HG03571 (cell line): ENCODE results near the gene SORBS2.

Source experiments
- ATAC-seq: cut with Tn5 transposase; IDR thresholded peaks from one replicate; pipeline ENCODE4 v1.9.1; 2021; ENCODE audit not compliant: unreplicated experiment

Gene SORBS2

DNA sequence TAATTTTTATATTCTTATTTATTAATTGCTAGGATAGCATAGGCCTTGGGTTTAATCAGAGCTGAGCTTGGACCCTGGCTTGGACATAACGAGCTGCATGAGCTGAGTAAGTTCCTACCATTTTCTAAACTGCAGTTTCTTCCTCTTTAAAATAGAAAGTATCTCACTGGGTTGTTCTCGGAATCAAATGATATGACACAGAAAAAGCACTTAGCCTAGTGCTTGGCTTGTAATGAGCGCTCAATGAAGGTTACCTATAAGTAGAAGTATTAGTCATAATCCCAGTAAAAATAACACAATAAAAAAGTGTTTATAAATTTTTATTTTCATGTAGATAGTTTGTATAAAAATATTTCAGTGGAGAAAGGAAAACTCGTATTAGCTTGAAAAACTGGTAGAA, 163.4 kb downstream of the SORBS2 start:
- no peak for ATAC-seq

GRCh38 chr4:185645403-185645802, 166.6 kb downstream of the SORBS2 start:
- ATAC-seq = no peak

- ATAC-seq = no peak
These were observed 167.6 kb downstream of the SORBS2 start for GRCh38 chr4:185644408-185644807.

- no peak for ATAC-seq
These were observed 169.1 kb downstream of the SORBS2 start for GRCh38 chr4:185642907-185643306.

DNA sequence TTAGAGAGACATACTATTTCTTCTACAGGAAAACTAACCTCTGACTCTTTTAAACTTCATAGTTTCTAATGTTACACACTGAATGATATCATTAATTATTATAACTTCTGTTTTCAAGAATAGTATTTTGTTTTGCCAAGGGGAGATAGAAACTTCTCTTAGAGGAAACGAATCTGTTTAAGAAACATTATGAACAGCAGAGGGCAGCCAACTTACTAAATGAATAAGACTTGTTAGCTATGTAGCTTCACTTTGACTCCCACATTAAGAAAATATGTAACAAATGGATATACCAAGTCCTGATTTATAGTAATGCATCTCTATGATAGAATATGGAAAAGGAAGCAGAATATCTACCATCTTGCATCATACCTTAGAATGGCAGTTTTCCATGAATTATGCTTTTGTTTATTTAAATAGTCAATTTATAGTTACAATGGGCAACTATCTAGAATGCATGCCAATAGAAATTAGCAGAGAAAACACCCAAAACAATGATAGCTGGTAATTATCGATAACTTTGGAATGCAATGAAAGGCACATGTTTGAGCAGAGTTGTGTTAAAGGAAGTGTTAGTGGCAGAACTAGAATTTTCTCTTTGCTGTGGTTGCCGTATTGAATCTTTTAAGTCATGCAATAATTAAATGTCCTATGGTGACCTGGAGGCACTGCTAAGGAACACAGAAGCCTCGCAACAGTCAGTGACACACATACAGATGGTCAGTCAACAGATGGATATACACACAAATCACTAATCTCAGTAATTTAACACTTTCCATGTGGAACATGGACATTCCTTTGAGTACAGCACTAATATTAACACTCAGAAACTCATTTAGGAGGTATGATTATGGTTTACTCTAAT, 171.0 kb downstream of the SORBS2 start:
- ATAC-seq = no peak

GRCh38 chr4:185638548-185639301, 173.3 kb downstream of the SORBS2 start:
- no peak for ATAC-seq

GRCh38 chr4:185638093-185638492, 173.9 kb downstream of the SORBS2 start:
- ATAC-seq = no peak

DNA sequence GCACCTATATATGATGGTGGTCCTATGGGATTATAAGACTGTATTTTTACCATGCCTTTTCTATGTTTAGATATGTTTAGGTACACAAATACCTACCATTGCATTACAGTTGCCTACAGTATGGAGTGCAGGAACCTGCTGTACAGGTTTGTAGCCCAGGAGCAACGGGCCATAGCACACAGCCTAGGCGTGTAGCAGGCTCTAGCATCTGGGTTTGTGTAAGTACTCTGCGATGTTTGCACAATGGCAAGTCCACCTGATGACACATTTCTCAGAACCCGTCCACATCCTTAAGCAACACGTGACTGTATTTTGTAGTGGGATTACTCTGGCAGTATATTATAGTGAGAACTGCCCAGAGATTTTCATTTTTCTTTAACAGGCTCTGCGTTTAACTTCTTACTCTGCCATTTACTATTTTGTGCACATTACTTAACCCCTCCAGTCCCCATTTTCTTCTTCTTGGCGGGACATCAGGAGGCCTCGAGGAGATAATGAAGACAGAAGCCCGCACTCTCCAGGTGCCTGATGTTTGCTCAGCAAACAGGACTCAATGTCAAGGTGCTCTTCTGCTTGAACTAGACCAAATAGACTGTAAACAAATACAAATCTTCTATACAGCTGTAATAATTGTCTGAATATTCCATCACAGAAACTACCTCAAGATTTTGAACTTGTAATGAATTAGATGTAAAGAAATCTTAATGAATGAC, 174.7 kb downstream of the SORBS2 start:
- no peak for ATAC-seq

- no peak for ATAC-seq
These were observed 177.8 kb downstream of the SORBS2 start for GRCh38 chr4:185634066-185634652.

- ATAC-seq = no peak
These were observed 185.2 kb downstream of the SORBS2 start for GRCh38 chr4:185626798-185627197.

- no peak for ATAC-seq
These were observed 186.5 kb downstream of the SORBS2 start for GRCh38 chr4:185625503-185625902.

DNA sequence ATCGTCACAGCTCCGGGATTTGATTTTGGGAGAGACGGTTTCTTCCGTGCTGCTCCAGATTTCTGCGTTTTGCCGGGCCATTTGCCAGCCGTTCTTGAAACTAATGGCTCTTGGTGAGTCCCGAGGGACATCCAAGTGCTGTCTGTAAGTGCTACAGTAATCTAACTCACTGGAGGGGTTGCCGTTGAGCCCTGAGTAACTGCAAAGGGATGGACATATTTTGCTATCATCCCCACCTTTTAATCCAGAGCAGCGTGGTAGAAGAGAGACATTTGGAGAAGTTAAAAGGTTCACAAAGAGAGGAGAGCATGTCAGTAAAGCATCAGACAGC, 187.8 kb downstream of the SORBS2 start:
- no peak for ATAC-seq

DNA sequence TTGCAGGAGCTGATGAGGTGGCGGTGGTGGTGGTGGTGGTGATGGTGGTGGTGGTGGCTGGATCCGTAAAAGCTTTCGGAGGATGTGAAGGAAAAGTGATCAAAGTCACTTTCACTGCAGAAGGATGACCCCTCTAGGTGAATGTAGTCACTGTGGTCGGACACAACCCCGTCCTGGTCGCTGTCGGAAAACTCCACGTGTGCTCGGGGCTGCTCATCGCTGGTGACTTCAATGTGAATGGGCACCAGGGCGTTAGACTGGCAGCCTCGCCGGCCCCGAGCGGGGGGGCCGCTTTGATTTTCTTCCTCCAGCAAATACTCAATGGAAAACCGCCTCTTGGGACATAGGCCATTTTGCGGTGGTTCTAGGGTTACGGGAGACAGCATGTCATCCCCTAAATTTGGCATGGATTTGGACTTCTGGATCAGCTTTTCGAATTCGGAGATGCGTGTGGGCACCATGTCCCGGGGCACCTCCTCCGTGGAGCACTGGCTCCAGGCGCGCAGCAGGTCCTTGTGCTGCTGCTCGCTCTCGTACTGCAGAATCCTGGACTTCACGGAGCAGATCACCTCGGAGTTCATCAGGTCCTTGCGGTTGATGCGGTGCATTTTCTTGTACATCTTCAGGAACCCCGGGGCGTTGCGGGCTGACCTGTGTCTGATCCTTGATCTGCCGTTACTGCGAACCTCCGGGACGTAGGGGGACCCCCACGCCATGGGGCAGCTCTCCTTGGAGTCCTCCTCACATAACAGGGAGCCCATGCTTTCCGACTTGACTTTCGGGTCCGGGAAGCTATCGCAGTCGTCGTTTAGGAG, 188.3 kb downstream of the SORBS2 start:
- no peak for ATAC-seq

- ATAC-seq = no peak
These were observed 203.8 kb downstream of the SORBS2 start for GRCh38 chr4:185608185-185608584.

- ATAC-seq = no peak
These were observed 209.6 kb downstream of the SORBS2 start for GRCh38 chr4:185602397-185602796.

- ATAC-seq = no peak
These were observed 211.1 kb downstream of the SORBS2 start for GRCh38 chr4:185600801-185601434.

DNA sequence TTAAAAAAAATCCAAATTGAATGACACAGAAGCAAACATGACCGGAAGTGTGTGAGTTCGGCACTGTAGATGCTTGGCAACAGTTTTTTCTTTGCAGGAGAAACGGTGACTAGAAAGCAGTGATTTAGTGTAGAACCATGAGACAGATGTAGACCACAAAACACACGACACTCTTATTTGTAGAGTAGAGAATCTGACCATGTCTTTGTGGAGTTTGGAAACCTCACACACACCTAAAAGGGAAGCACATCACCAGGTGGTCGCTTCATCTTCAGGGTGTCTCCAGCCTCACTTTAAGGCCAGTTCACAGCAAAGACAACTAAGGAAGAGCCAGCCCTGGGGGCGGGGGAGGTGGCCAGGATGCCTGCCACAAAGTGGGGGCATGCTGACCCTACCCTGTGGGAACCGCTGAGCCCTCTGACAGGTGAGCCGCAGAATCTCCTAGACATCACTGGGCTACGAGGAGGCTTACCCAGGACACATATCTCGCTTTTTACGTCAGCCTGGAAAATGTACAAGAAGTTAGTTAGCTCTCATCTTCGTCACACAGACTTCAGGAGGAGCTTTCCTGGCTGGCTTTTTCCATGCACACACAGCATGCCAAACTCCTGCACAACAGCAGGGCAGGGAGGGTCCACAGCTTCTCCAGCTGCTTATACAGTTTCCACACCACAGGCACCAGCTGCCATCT, 212.3 kb downstream of the SORBS2 start:
- ATAC-seq = no peak

DNA sequence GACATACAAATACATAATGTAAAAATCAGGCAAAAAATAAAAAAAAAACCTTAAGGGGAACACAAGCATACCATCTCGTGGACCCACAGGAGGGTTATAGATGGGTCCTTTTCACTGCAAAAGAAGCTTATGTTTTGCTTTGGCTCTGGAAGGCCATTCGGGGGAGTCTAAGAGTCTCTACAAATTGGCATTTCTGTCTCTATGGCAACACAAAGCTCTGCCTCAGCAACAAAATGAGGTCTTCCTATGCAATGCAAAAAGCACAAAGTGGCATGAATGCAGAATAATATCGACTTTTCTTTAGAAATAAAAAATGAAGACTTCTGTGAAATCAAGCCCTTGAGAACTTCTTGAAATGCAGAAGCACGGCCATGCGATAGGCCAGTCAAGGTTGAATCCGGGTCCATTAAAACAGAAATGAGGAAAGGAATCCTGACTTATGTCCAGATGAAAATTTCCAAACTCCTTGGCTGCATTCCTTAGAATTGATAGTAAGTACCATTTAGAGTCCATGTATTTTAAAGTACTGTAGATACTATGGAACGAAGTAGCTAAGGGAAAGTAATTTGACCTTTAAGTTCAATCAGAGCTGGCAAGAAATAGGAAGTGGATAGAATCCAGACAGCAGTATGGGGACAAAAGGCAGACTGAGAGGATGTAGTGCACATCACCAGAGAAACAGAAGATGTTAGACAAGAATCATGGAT, 213.0 kb downstream of the SORBS2 start:
- ATAC-seq = no peak
